SK-N-SH (cell line): ENCODE results near the gene DSCAM. TPM values are rescaled to one million over a fixed set of nuclear protein-coding genes. Genes with fewer than 3 reads are reported as not detected.
A peak's percentile ranks its signal among the peaks of the same experiment; 100 is the strongest.

ENCODE experiments used
- CTCF ChIA-PET: fragments of 300-600, 350-600 bp; formaldehyde crosslinking; extraction: SDS; loops from one replicate; lab custom pipeline; 2021; lab: Yijun Ruan, JAX
- POLR2A ChIA-PET: fragments of 350-600 bp; sonication (Branson Sonifier 250); formaldehyde crosslinking; extraction: SDS; loops from one replicate; lab custom pipeline; 2020; ENCODE audit warnings: antibody characterized with exemption, inconsistent platforms; lab: Yijun Ruan, JAX
- DNase-seq: peaks from one replicate; pipeline ENCODE4 v3.0.0; 2012
- H2AFZ ChIP-seq: fragments of 200-600 bp; sonication (generic); 2 replicates; pipeline ENCODE4 v1.8.1; 2016; ENCODE audit warnings: antibody characterized with exemption, mild to moderate bottlenecking, low read depth
- H3F3A ChIP-seq: fragments of 200-600 bp; sonication (generic); replicated peaks from 2 replicates; pipeline ENCODE3; 2016; ENCODE audit warnings: antibody characterized with exemption, mild to moderate bottlenecking; ENCODE audit not compliant: insufficient read depth
- H3K27ac ChIP-seq, 2 experiments: fragments of 200-500 bp in 1 of 2; fragments of 200-600 bp in 1 of 2; sonication (Bioruptor generic) in 1 of 2; sonication (generic), shearing (Covaris generic) in 1 of 2; 2 replicates each; pipeline versions ENCODE4 v1.5.1 to v1.6.1; 2014 to 2016; ENCODE audit warnings: low read depth in 2 of 2, inconsistent platforms in 1 of 2, low read length in 1 of 2, mild to moderate bottlenecking in 1 of 2, mixed read lengths in 1 of 2
- H3K27me3 ChIP-seq: fragments of 200-600 bp; sonication (generic), shearing (Covaris generic); 2 replicates; pipeline ENCODE4 v1.6.1; 2016; ENCODE audit warnings: mixed run types; ENCODE audit not compliant: insufficient read depth
- H3K36me3 ChIP-seq, 2 experiments: fragments of 200-500 bp in 1 of 2; fragments of 200-600 bp in 1 of 2; sonication (Bioruptor generic) in 1 of 2; sonication (generic) in 1 of 2; replicated peaks in 1 of 2; 2 replicates each; pipeline versions ENCODE3 to v1.5.1; 2014 to 2016; ENCODE audit warnings: low read length in 1 of 2, mild to moderate bottlenecking in 1 of 2; ENCODE audit not compliant: insufficient read depth in 2 of 2, control insufficient read depth in 1 of 2
- H3K4me1 ChIP-seq, 2 experiments: fragments of 200-500 bp in 1 of 2; fragments of 200-600 bp in 1 of 2; sonication (Bioruptor generic) in 1 of 2; sonication (generic), shearing (Covaris generic) in 1 of 2; 2 replicates each; pipeline versions ENCODE4 v1.5.1 to v1.6.1; 2014 to 2016; ENCODE audit warnings: low read depth in 1 of 2, low read length in 1 of 2, mixed run types in 1 of 2; ENCODE audit not compliant: insufficient read depth in 2 of 2, control insufficient read depth in 1 of 2
- H3K4me2 ChIP-seq: fragments of 200-600 bp; sonication (generic), shearing (Covaris generic); 2 replicates; pipeline ENCODE4 v1.6.1; 2017; ENCODE audit warnings: mixed run types
- H3K4me3 ChIP-seq, 2 experiments: fragments of 200-500 bp in 1 of 2; fragments of 200-600 bp in 1 of 2; sonication (Bioruptor generic) in 1 of 2; sonication (generic), shearing (Covaris generic) in 1 of 2; 2 replicates each; pipeline versions ENCODE4 v1.5.1 to v1.8.1; 2014 to 2016; ENCODE audit warnings: low read depth in 2 of 2, inconsistent platforms in 1 of 2, low read length in 1 of 2, mild to moderate bottlenecking in 1 of 2, mixed read lengths in 1 of 2, moderate library complexity in 1 of 2
- H3K79me2 ChIP-seq: fragments of 200-600 bp; sonication (generic); 2 replicates; pipeline ENCODE4 v1.8.1; 2017; ENCODE audit warnings: mild to moderate bottlenecking; ENCODE audit not compliant: insufficient read depth
- H3K9ac ChIP-seq: fragments of 200-600 bp; sonication (generic); 2 replicates; pipeline ENCODE4 v1.6.1; 2017; ENCODE audit warnings: mixed run types
- H3K9me2 ChIP-seq: fragments of 200-600 bp; sonication (generic); 2 replicates; pipeline ENCODE4 v1.6.1; 2017; ENCODE audit warnings: mixed run types
- H3K9me3 ChIP-seq: fragments of 200-600 bp; sonication (generic); 2 replicates; pipeline ENCODE4 v1.6.1; 2017; ENCODE audit warnings: mixed run types, mild to moderate bottlenecking, moderate library complexity
- H4K20me1 ChIP-seq: fragments of 200-600 bp; sonication (generic); 2 replicates; pipeline ENCODE4 v1.6.1; 2017; ENCODE audit warnings: mild to moderate bottlenecking, mixed run types; ENCODE audit not compliant: insufficient read depth
- ELF1 ChIP-seq: IDR thresholded peaks from 2 replicates; pipeline ENCODE4 v1.4.0; 2012
- EP300 ChIP-seq, 2 experiments: IDR thresholded peaks; 2 replicates each; pipeline versions ENCODE4 v1.4.0 to v1.6.1; 2012; ENCODE audit warnings: borderline replicate concordance in 1 of 2, low read depth in 1 of 2, low read length in 1 of 2
- FOXJ3 ChIP-seq: sonication (generic); formaldehyde crosslinking; IDR thresholded peaks from 2 replicates; pipeline ENCODE4 v1.5.1; 2020; ENCODE audit warnings: mild to moderate bottlenecking, missing genetic modification reagents
- GABPA ChIP-seq: IDR thresholded peaks from 2 replicates; pipeline ENCODE4 v1.4.0; 2012; ENCODE audit warnings: low read depth, mild to moderate bottlenecking
- GATA2 ChIP-seq: sonication (generic); formaldehyde crosslinking; IDR thresholded peaks from 2 replicates; pipeline ENCODE4 v1.5.0; 2020; ENCODE audit warnings: mild to moderate bottlenecking, missing genetic modification reagents
- IRF3 ChIP-seq: fragments of 150-350 bp; IDR thresholded peaks from 2 replicates; pipeline ENCODE4 v1.6.1; 2016; ENCODE audit warnings: mild to moderate bottlenecking, low read depth, low read length
- MEF2A ChIP-seq: IDR thresholded peaks from 2 replicates; pipeline ENCODE4 v1.4.0; 2012; ENCODE audit warnings: low read depth, borderline replicate concordance
- MXI1 ChIP-seq: IDR thresholded peaks from 2 replicates; pipeline ENCODE4 v1.6.1; 2012; ENCODE audit warnings: mild to moderate bottlenecking, low read depth, low read length, improper control_type of control experiment
- NFIC ChIP-seq: IDR thresholded peaks from 2 replicates; pipeline ENCODE4 v1.4.0; 2012; ENCODE audit warnings: borderline replicate concordance
- NRF1 ChIP-seq: IDR thresholded peaks from 2 replicates; pipeline ENCODE4 v1.6.1; 2012; ENCODE audit warnings: low read depth, mild to moderate bottlenecking, low read length
- POLR2AphosphoS5 ChIP-seq: IDR thresholded peaks from 2 replicates; pipeline ENCODE4 v1.6.1; 2012; ENCODE audit warnings: low read depth, low read length
- RCOR1 ChIP-seq: fragments of 150-350 bp; IDR thresholded peaks from 2 replicates; pipeline ENCODE4 v1.6.1; 2017; ENCODE audit warnings: antibody characterized with exemption, low read length
- RFX5 ChIP-seq: IDR thresholded peaks from 2 replicates; pipeline ENCODE4 v1.6.1; 2012; ENCODE audit warnings: mild to moderate bottlenecking, improper control_type of control experiment, low read length
- RXRA ChIP-seq: IDR thresholded peaks from 2 replicates; pipeline ENCODE4 v1.4.0; 2012; ENCODE audit warnings: low read depth, mild to moderate bottlenecking, borderline replicate concordance
- SIN3A ChIP-seq: IDR thresholded peaks from 2 replicates; pipeline ENCODE4 v1.6.1; 2012; ENCODE audit warnings: low read depth, mild to moderate bottlenecking, low read length, moderate library complexity, borderline replicate concordance
- TAF1 ChIP-seq: IDR thresholded peaks from 2 replicates; pipeline ENCODE4 v1.6.1; 2012; ENCODE audit warnings: low read depth, mild to moderate bottlenecking, low read length, moderate library complexity, borderline replicate concordance
- USF2 ChIP-seq: fragments of 150-350 bp; IDR thresholded peaks from 2 replicates; pipeline ENCODE4 v1.6.1; 2017; ENCODE audit warnings: antibody characterized with exemption, low read length, low read depth, borderline replicate concordance
- WGBS: methylation state at CpG from one replicate; pipeline ENCODE4 v1.1.6; 2017; ENCODE audit warnings: low lambda C conversion rate; 5-methylcytosine and 5-hydroxymethylcytosine counted together
- polyA plus RNA-seq, 3 experiments: library from polyadenylated mRNA; depleted of rRNA; stranded (reverse); fragments of >200 nt; gene quantifications; 2 replicates each; pipeline ENCODE4 v1.2.3, GENCODE V29; 2012
- TF ChIP-seq, protein P1 (sequence below): IDR thresholded peaks from 2 replicates; pipeline ENCODE4 v1.4.0; 2012; ENCODE audit warnings: low read depth, borderline replicate concordance

Gene DSCAM
- polyA plus RNA-seq, 1 of the 3 experiments (the other 2 are of a cell fraction), result not detected

DNA sequence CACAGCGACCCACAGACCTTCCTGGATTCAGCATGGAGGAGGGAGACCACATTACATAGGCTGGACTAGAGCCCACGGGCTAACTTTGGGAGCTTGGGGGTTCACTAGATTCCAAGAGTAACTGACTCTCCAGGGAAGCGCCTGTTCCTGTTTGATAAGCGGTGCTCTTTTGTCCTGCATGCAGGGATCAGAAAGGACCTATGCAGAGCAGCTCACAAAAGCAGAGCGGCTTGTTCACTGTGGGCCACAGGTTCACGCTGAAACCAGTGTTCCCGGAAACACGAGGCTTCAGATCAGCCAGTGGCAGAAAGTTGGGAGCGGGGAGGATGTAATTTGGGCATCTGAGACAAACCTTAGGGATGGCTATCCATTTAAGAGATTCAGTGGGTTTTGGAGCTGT lies 575.8 kb downstream of the DSCAM start:
- no peaks in the 10 kb centered on the region for H3K27me3 ChIP-seq
- no peaks in the 10 kb centered on the region for H3K36me3 ChIP-seq
- H4K20me1 ChIP-seq, result no peaks in the 10 kb centered on the region
- H3K9me3 ChIP-seq, result no peaks in the 10 kb centered on the region
- no peak overlapping the region for H2AFZ ChIP-seq
- no peaks in the 10 kb centered on the region for H3K79me2 ChIP-seq
- POLR2A ChIA-PET, result interaction anchor here (0.9 to 1.7 kb wide), 2 partner anchors 17 to 95 kb away, joined by 4 to 12 read pairs; no protein-coding TSS in a partner anchor
- no peak for DNase-seq
- no peaks in the 10 kb centered on the region for H3F3A ChIP-seq
- peak overlapping the region in 1 of 2 experiments; percentile 93; a peak in 1 of 4 replicates for H3K27ac ChIP-seq
- H3K4me1 ChIP-seq, result peaks cover 0 to 22% of the 10 kb centered on the region in 2 experiments; a peak in 2 of 4 replicates
- 33% methylated on average over 7 of the region's 9 CpGs for WGBS
- no peak overlapping the region for H3K4me3 ChIP-seq
- TF ChIP-seq RXRA (no peak), GABPA (no peak)
- no peak overlapping the region for H3K9ac ChIP-seq
- H3K4me2 ChIP-seq, result no peak overlapping the region
- H3K9me2 ChIP-seq, result no peaks in the 10 kb centered on the region
- CTCF ChIA-PET, result interaction anchor here (1.0 to 2.9 kb wide), 7 partner anchors 9 to 124 kb away, joined by 3 to 16 read pairs (median 7); no protein-coding TSS in a partner anchor

DNA sequence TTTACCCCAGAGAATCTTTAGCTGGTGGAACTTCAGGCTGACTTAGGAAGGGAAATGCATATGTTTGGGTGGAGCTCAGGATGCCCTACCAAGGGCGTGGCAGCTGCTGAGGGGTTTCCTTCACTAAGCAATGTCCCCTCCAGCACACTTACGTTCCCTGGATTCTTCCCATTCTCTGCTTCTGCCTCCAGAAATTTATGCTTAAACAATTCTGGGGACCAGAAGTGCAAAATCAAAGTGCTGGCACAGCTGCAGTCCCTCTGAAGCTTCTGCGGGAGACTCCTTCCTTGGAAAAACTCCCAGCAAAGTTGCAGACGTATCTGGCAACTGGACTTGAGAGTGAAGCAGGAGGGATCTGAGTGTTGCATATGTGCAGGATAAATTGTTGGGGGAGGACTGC lies 576.9 kb downstream of the DSCAM start:
- no peaks in the 10 kb centered on the region for H3K27me3 ChIP-seq
- no peak overlapping the region for H3K4me2 ChIP-seq
- H3K79me2 ChIP-seq, result no peaks in the 10 kb centered on the region
- H3F3A ChIP-seq, result no peaks in the 10 kb centered on the region
- peaks cover 0 to 22% of the 10 kb centered on the region in 2 experiments; a peak in 2 of 4 replicates for H3K4me1 ChIP-seq
- no peak overlapping the region for H2AFZ ChIP-seq
- POLR2A ChIA-PET, result interaction anchor here (0.6 to 0.9 kb wide), 2 partner anchors 158 to 578 kb away, joined by 3 read pairs; no protein-coding TSS in a partner anchor
- H3K36me3 ChIP-seq, result no peaks in the 10 kb centered on the region
- CTCF ChIA-PET, result interaction anchor here (1.0 to 2.9 kb wide), 3 partner anchors 16 to 91 kb away, joined by 3 to 14 read pairs (median 3); no protein-coding TSS in a partner anchor
- H3K27ac ChIP-seq, result no peak overlapping the region
- no peak overlapping the region for H3K9ac ChIP-seq
- H4K20me1 ChIP-seq, result no peaks in the 10 kb centered on the region
- H3K9me2 ChIP-seq, result no peaks in the 10 kb centered on the region
- no peak overlapping the region for H3K4me3 ChIP-seq
- TF ChIP-seq POLR2AphosphoS5, result no peak
- TF ChIP-seq MXI1, result no peak
- TF ChIP-seq EP300 (IDR thresholded peaks at IDR 0.05; ENCODE audit: borderline replicate concordance in 1 of 2, low read depth in 1 of 2, low read length in 1 of 2), result no peak
- no peak for TF ChIP-seq GATA2
- no peak for TF ChIP-seq TAF1
- TF ChIP-seq RCOR1, result no peak
- no peak for TF ChIP-seq NRF1
- TF ChIP-seq MEF2A, result no peak
- no peak for TF ChIP-seq RFX5
- TF ChIP-seq ELF1, result no peak
- TF ChIP-seq IRF3, result no peak
- TF ChIP-seq, protein P1, sequence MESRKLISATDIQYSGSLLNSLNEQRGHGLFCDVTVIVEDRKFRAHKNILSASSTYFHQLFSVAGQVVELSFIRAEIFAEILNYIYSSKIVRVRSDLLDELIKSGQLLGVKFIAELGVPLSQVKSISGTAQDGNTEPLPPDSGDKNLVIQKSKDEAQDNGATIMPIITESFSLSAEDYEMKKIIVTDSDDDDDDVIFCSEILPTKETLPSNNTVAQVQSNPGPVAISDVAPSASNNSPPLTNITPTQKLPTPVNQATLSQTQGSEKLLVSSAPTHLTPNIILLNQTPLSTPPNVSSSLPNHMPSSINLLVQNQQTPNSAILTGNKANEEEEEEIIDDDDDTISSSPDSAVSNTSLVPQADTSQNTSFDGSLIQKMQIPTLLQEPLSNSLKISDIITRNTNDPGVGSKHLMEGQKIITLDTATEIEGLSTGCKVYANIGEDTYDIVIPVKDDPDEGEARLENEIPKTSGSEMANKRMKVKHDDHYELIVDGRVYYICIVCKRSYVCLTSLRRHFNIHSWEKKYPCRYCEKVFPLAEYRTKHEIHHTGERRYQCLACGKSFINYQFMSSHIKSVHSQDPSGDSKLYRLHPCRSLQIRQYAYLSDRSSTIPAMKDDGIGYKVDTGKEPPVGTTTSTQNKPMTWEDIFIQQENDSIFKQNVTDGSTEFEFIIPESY, result no peak
- no peak for TF ChIP-seq SIN3A
- no peak for TF ChIP-seq USF2
- TF ChIP-seq NFIC, result no peak
- no peak for TF ChIP-seq FOXJ3
- no peak for DNase-seq
- WGBS, result 34% methylated on average over 4 of the region's 4 CpGs
- no peaks in the 10 kb centered on the region for H3K9me3 ChIP-seq
